ENCODE data around the gene DLGAP1.

DLGAP1 gene

DNA sequence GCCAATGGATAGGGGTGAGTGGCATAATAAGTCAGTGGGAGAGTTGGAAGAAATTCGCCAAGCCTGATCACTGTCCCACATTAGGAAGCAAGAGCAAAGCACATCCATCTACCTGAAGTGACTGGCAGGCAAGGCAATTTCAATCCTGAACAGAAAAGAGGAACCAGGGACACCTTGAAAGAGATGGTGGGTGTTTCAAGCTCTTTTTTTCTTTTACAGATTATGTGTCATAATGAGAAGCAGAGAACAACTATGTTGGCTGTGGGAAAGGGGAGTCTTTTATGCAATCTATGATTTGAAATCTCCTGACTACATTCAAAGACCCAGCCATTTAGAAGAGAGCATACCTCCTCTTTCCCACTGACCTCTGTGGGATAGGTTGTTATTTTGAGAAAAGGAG is 941.6 kb downstream of the DLGAP1 start:
- no peak for DNase-seq

DNA sequence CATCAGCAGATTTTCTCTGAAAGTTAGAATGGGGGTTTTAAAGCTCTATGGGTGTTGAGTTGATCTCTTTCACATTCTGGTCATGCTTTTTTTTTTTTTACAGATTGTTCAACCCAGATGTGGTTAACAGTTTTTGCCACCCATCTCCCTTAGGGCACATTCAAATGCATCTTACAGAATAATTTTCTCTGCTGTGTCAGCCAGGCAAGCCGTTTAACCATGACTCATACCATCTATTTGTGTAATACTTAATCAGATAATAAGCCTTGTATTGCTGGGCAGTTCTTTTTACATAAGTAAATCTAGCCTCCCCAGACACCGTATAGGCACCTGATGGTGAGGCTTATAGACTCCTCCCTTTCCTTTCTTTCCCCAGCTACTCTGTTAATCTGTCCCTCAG is 943.1 kb downstream of the DLGAP1 start:
- no peak for DNase-seq

GRCh38 chr18:3510896-3511295 is 944.2 kb downstream of the DLGAP1 start:
- no peak for DNase-seq

DNA sequence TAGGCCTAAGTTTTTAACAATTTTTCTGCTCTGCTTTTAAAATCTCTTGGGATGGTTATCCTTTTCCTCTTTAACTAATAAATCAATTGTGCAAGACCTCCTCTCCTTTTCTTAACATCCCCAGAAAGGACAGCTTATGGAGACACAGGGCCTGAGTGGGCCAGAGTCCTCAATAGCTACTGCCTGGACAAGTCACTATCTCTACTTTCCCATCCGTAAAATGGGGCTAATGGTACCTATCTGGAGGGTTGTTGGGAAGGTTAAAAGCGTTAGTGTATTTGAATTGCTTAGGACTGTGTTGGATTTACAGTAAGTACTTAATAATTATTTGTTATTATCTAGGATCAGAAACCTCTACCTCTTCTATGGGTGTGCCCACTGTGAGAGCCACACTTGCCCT is 945.1 kb downstream of the DLGAP1 start:
- DNase-seq, result no peak

- no peak for DNase-seq
Observed at GRCh38 chr18:3508576-3509549, 946.2 kb downstream of the DLGAP1 start.

- DNase-seq, result no peak
Observed at GRCh38 chr18:3504637-3505036, 950.5 kb downstream of the DLGAP1 start.

GRCh38 chr18:3502650-3503049 is 952.5 kb downstream of the DLGAP1 start:
- no peak for DNase-seq

DNA sequence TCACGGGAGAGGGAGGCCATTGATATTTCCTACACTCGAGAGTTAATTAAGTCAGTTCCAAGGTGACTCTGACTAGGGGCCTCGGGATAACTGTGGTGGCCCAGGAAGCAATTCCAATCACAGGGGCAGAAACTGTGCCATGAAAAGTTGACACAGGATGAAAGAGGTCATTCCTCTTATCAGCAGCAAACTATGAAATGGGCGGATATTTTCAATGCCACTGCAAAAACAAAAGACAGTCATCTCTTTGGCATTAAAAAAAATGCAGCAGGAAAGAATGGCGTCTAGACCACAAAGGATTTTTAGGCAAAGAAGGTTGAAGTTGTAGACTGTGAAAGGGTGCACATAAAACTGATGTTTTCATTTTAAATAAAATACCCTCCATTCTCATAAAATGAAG is 955.1 kb downstream of the DLGAP1 start:
- no peak for DNase-seq

- DNase-seq, result no peak
Observed at GRCh38 chr18:3499501-3499900, 955.6 kb downstream of the DLGAP1 start.

GRCh38 chr18:3498698-3499471 is 956.2 kb downstream of the DLGAP1 start:
- peak; percentile 1 for DNase-seq

DNA sequence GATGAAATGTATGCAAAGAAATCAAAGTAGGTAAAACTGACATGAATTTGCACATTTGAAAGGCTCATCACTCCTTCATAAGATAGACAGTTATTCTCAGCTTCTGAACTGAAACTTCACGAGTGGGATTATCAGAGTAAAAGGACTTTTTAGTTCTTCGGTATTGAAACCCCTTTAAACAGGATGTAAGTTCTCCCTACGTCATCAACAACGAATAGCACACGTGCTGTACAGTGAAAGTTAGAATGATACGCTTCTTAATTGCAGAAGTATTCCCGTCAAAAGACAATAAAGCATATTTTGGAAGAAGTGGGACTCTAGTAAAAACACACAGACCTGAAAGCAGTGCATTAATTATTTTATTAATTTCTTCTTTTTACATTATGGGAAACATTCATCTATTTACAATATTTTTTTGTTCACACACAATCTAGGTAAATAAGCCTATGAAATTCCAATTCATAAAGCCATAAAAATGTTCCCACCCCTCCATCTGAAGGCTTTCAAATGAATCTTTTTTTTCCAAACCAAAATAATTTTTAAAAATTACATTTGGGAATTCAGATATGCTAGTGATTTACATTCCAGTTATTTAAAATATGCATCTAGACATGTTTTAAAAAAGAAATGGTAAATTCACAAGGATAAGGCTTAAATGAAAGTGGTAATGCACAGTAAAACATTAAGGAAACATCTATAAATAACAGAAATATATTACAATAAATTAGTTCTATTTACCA is 959.2 kb downstream of the DLGAP1 start:
- no peak for DNase-seq

DNA sequence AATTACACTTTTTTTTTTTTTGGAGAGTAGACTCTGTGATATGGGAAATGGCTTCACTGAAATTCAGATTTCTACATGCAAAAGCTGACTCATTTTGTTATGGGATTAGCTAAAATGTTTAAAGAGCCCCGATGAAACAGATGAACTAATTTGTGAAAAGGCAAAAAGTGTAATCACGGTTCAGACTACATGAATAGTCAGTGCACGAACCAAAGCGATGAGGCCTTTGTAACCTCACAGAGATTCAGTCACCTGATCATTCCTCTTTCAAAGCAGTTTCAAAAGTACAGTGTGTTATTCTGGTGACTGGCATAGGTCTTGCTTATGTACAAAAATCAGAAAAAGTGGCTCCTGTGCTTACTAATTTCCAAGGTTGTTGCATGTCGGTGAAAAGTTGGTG is 960.5 kb downstream of the DLGAP1 start:
- DNase-seq, result no peak

DNA sequence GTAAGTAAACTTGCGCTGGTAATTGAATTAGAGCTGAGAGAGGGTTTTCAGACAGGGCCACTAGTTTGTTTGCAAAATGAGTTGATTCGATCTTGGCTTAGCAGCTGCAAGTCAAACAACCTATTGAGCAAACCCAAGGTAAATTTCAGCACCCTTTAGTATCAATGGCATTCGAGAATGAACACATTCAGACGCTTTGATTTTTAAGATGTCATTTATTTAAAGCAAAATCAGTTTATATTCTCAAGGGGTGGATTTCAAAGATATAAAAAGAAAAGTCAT is 960.9 kb downstream of the DLGAP1 start:
- DNase-seq, result no peak

- DNase-seq, result no peak
Observed at GRCh38 chr18:3493501-3494244, 961.4 kb downstream of the DLGAP1 start.

GRCh38 chr18:3492721-3493120 is 962.4 kb downstream of the DLGAP1 start:
- no peak for DNase-seq

- DNase-seq, result no peak
Observed at GRCh38 chr18:3491981-3492555, 963.0 kb downstream of the DLGAP1 start.

- DNase-seq, result no peak
Observed at GRCh38 chr18:3489462-3489861, 965.6 kb downstream of the DLGAP1 start.

- no peak for DNase-seq
Observed at GRCh38 chr18:3486512-3486911, 968.6 kb downstream of the DLGAP1 start.

DNA sequence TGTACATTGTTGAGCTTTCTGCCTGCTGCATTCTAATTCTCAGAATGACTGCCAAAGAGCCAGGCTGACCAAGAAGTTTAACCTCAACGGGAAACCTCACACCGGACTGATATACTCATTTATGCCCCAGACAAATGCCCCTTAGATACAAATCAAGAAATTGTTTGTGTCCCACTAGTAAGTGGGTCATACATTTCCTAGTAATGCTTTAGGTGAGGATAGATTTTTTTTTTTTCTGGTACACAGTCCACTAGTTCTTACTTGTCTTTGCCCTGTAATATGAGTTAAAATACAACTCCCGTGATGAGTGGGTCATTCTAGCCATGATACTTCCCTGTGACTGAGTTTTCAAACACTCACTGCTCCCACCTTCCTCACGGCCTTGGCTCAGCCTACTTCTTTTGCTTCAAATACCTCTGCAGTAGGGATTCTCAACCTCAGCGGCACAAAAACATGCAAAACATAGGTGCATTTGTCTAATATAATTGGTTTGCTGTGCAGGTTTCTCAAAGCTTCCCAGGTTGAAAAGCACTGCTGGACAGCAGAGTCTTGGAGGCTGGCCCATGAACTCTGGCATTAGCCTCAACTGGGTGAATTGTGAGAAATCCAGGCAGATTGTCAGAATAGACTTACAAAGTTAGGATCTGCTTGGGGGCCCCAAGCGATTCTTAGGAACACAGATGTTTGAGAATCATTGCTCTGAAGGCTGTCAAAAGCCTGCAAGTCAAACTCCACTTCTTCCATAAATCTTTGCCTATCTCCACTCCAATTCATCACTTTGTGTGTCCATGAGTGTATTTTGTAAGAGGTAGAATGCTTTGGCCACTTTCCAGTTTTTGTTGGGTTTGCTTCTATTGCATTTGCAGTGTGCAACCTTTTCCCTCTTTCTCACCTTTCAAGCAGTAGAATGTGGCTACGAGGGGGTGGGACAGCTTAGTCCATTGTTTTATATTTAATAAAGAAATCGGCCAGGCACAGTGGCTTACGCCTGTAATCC is 969.7 kb downstream of the DLGAP1 start:
- DNase-seq, result no peak

DNA sequence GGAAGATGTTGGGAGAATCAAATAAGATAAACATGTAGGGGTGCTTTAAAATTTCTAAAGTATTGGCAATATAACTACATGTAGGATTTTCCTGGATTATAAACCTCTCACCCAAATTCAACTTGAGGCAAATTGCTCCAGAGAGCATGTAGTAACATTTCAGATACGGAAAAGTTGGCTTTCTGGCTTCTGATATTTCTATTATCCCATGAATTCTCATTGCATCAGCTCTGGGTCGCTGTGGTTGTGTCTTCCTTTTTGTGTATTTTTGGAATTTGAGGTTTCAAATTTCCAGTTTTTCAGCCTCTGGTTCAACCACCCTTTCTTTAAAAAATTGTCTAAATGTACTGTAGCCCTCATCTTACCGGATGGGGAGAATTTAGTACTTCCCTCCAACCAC is 972.8 kb downstream of the DLGAP1 start:
- no peak for DNase-seq

- no peak for DNase-seq
Observed at GRCh38 chr18:3481696-3482210, 973.4 kb downstream of the DLGAP1 start.

Measured in T-helper 9 cell (primary cell).